CD8-positive, alpha-beta memory T cell (primary cell): ENCODE results near the gene SRPX2. TPM values are rescaled to one million over a fixed set of nuclear protein-coding genes. Genes with fewer than 3 reads are reported as not detected.

ENCODE experiments used
- CTCF ChIA-PET: fragments of 350-600 bp; sonication (Branson Sonifier 250); formaldehyde crosslinking; loops from one replicate; lab custom pipeline; 2021; ENCODE audit warnings: antibody characterized with exemption; lab: Charles Lee
- POLR2A ChIA-PET: fragments of 350-600 bp; sonication (Branson Sonifier 250); formaldehyde crosslinking; loops from one replicate; lab custom pipeline; 2021; ENCODE audit warnings: antibody characterized with exemption; lab: Charles Lee
- DNase-seq, 5 donors: peaks; one replicate each; pipeline versions ENCODE4 v3.0.0 to v3.0.0-alpha.2; 2020 to 2022; ENCODE audit warnings: mixed read lengths in 1 of 5
- H3K27ac ChIP-seq: one replicate; pipeline ENCODE4 v1.7.0; 2013; ENCODE audit warnings: low read depth, mild to moderate bottlenecking, low read length, moderate library complexity
- H3K27me3 ChIP-seq: 2 replicates; pipeline ENCODE4 v1.7.0; 2013; ENCODE audit warnings: low read length, mild to moderate bottlenecking; ENCODE audit not compliant: insufficient read depth, poor library complexity, severe bottlenecking
- H3K36me3 ChIP-seq: 2 replicates; pipeline ENCODE4 v1.7.0; 2013; ENCODE audit warnings: mild to moderate bottlenecking, low read length, moderate library complexity; ENCODE audit not compliant: insufficient read depth
- H3K4me1 ChIP-seq: 2 replicates; pipeline ENCODE4 v1.7.0; 2013; ENCODE audit warnings: mild to moderate bottlenecking, low read length, moderate library complexity; ENCODE audit not compliant: insufficient read depth
- H3K4me3 ChIP-seq: 2 replicates; pipeline ENCODE4 v1.7.0; 2013; ENCODE audit warnings: mild to moderate bottlenecking, low read length
- H3K9me3 ChIP-seq: 2 replicates; pipeline ENCODE4 v1.7.0; 2013; ENCODE audit warnings: mild to moderate bottlenecking, low read length
- H3K27ac Mint-ChIP-seq, 8 donors: one replicate each; pipeline ENCODE4 v1.8.0; 2020 to 2021; ENCODE audit warnings: mixed read lengths in 8 of 8, mild to moderate bottlenecking in 6 of 8, inconsistent platforms in 3 of 8, moderate library complexity in 3 of 8
- H3K27me3 Mint-ChIP-seq, 2 donors: one replicate each; pipeline ENCODE4 v1.8.0; 2020 to 2021; ENCODE audit warnings: mixed read lengths in 2 of 2, mild to moderate bottlenecking in 1 of 2, moderate library complexity in 1 of 2
- H3K36me3 Mint-ChIP-seq, 3 donors: one replicate each; pipeline ENCODE4 v1.8.0; 2020 to 2021; ENCODE audit warnings: mixed read lengths in 3 of 3, inconsistent platforms in 1 of 3, mild to moderate bottlenecking in 1 of 3
- H3K4me1 Mint-ChIP-seq, 3 donors: one replicate each; pipeline ENCODE4 v1.8.0; 2020 to 2021; ENCODE audit warnings: mixed read lengths in 3 of 3, inconsistent platforms in 1 of 3, mild to moderate bottlenecking in 1 of 3
- H3K4me3 Mint-ChIP-seq, 7 donors: one replicate each; pipeline ENCODE4 v1.8.0; 2020 to 2021; ENCODE audit warnings: mixed read lengths in 7 of 7, mild to moderate bottlenecking in 6 of 7, moderate library complexity in 4 of 7, inconsistent platforms in 2 of 7
- H3K9me3 Mint-ChIP-seq, 5 donors: one replicate each; pipeline ENCODE4 v1.8.0; 2020 to 2022; ENCODE audit warnings: mixed read lengths in 5 of 5, mild to moderate bottlenecking in 3 of 5, moderate library complexity in 2 of 5, inconsistent platforms in 1 of 5
- polyA plus RNA-seq: library from polyadenylated mRNA; unstranded; fragments of 300-500 nt; fragmentation: Illumina TruSeq; gene quantifications from one replicate; pipeline ENCODE4 v1.2.3, GENCODE V29; 2021
- total RNA-seq, 2 experiments: library from RNA; stranded (reverse); gene quantifications; one replicate each; pipeline ENCODE4 v1.2.3, GENCODE V29; 2021

SRPX2 gene
- total and polyA plus RNA-seq, 3 experiments from 2014 or later = not detected

DNA sequence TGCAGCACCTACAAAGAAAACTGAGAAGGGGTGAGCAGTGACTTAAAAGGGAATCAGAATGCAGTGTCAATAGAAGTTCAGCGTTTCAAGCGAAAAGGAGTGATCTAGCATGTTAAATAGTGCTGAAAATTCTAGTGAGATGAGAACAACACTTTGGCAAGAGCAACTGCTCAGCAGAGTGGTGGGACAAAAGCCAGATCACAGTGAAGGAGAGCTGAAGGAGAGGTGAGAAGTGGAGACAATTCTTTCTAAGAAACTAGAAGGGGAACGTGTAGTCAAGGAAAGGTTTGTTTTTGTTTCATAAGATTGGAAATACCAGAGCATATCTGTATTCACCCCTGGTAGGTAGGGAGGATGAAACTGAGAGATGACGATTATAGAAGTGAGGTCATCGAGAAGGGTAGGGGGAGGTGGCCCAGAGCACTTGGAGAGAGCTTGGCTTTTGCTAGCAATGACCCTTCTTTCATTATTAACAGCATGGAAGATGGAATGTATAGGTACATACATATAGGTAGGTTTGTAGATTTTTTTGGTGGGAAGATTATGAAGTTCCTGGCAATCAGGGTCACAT, 33.7 kb downstream of the SRPX2 start:
- Mint-ChIP-seq H3K4me3 (no peak overlapping the region), H3K27me3 (peaks cover 0 to 2% of the 10 kb centered on the region in 2 donors), H3K27ac (peak overlapping the region in 1 of 8 donors; percentile 7), H3K4me1 (peaks cover 12 to 14% (median 12%) of the 10 kb centered on the region in 3 donors), H3K9me3 (no peaks in the 10 kb centered on the region), H3K36me3 (no peaks in the 10 kb centered on the region)
- Histone ChIP-seq H3K36me3 (no peaks in the 10 kb centered on the region), H3K4me3 (no peak overlapping the region), H3K9me3 (no peaks in the 10 kb centered on the region), H3K27ac (no peak overlapping the region), H3K27me3 (no peaks in the 10 kb centered on the region), H3K4me1 (no peaks in the 10 kb centered on the region)
- DNase-seq = no peak
- ChIA-PET CTCF (no interaction called here), POLR2A (no interaction called here)

DNA sequence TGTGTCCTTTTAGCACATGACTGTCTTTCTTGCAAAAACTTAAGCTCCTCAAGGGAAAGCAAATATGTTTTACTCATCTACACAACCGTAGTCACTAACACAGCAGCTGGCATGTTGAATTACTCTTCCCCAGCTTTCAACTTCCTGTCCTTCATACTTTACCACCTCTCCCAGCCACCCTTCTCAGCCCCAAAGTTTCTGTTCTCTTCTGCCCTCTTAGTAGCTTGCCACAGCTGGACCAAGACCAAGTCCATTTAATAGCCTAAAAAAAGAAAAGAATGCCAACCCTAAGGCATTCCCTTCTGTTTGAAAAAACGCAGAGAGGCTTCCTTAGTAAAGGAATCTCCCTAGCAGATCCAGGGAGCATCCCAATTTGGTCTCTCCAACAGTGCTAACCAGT, 36.8 kb downstream of the SRPX2 start:
- CTCF ChIA-PET = interaction anchor here (1.4 kb wide), 1 partner anchor 10 kb away, joined by 3 read pairs; no protein-coding TSS in a partner anchor
- H3K9me3 ChIP-seq = no peaks in the 10 kb centered on the region
- H3K27me3 Mint-ChIP-seq = peaks cover 0 to 2% of the 10 kb centered on the region in 2 donors
- no peaks in the 10 kb centered on the region for H3K9me3 Mint-ChIP-seq
- no peaks in the 10 kb centered on the region for H3K4me1 ChIP-seq
- no peak overlapping the region for H3K27ac Mint-ChIP-seq
- H3K4me1 Mint-ChIP-seq = no peaks in the 10 kb centered on the region
- no peak overlapping the region for H3K4me3 Mint-ChIP-seq
- H3K27me3 ChIP-seq = no peaks in the 10 kb centered on the region
- H3K36me3 ChIP-seq = no peaks in the 10 kb centered on the region
- no peak for DNase-seq
- H3K27ac ChIP-seq = no peak overlapping the region
- POLR2A ChIA-PET = no interaction called here
- no peaks in the 10 kb centered on the region for H3K36me3 Mint-ChIP-seq
- no peak overlapping the region for H3K4me3 ChIP-seq

- Mint-ChIP-seq H3K27ac (no peak overlapping the region), H3K4me3 (no peak overlapping the region), H3K36me3 (no peaks in the 10 kb centered on the region), H3K4me1 (no peaks in the 10 kb centered on the region), H3K9me3 (no peaks in the 10 kb centered on the region), H3K27me3 (peaks cover 0 to 3% of the 10 kb centered on the region in 2 donors)
- no peaks in the 10 kb centered on the region for H3K27me3 ChIP-seq
- no peak for DNase-seq
- H3K4me1 ChIP-seq = no peaks in the 10 kb centered on the region
- H3K9me3 ChIP-seq = no peaks in the 10 kb centered on the region
- H3K4me3 ChIP-seq = no peak overlapping the region
- no peak overlapping the region for H3K27ac ChIP-seq
- POLR2A ChIA-PET = no interaction called here
- CTCF ChIA-PET = interaction anchor here (1.4 kb wide), 1 partner anchor 10 kb away, joined by 3 read pairs; no protein-coding TSS in a partner anchor
- no peaks in the 10 kb centered on the region for H3K36me3 ChIP-seq
Measured at GRCh38 chrX:100681599-100681998, 37.6 kb downstream of the SRPX2 start.

DNA sequence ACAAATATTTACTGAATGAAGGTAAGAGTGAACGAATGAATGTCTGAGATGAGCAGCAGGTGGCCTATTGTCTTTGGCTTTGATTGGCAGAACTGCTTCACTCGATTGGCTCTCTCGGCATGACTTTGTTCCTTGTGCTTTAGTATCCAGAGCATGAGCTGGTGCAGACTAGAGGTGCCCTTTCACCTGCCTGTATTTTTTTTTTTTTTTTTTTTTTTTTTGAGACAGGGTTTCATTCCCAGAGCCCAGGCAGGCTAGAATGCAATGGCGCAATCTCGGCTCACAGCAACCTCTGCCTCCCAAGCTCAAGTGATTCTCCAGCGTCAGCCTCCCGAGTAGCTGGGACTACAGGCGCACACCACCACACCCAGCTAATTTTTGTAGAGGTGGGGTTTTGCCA, 38.9 kb downstream of the SRPX2 start:
- DNase-seq = no peak
- Mint-ChIP-seq H3K27ac (peak overlapping the region in 1 of 8 donors; percentile 70), H3K9me3 (no peaks in the 10 kb centered on the region), H3K27me3 (peaks cover 0 to 3% of the 10 kb centered on the region in 2 donors), H3K4me3 (no peak overlapping the region), H3K36me3 (no peaks in the 10 kb centered on the region), H3K4me1 (peaks cover 0 to 5% (median 3%) of the 10 kb centered on the region in 3 donors)
- H3K4me3 ChIP-seq = no peak overlapping the region
- H3K9me3 ChIP-seq = no peaks in the 10 kb centered on the region
- POLR2A ChIA-PET = no interaction called here
- H3K27ac ChIP-seq = no peak overlapping the region
- H3K36me3 ChIP-seq = no peaks in the 10 kb centered on the region
- CTCF ChIA-PET = no interaction called here
- no peaks in the 10 kb centered on the region for H3K4me1 ChIP-seq
- no peaks in the 10 kb centered on the region for H3K27me3 ChIP-seq

GRCh38 chrX:100685284-100685996, 41.4 kb downstream of the SRPX2 start:
- DNase-seq = peak; percentile 17 to 51 (median 35)
- no peak overlapping the region for H3K4me3 Mint-ChIP-seq
- H3K9me3 Mint-ChIP-seq = no peaks in the 10 kb centered on the region
- Histone ChIP-seq H3K4me1 (no peaks in the 10 kb centered on the region), H3K9me3 (no peaks in the 10 kb centered on the region), H3K27ac (no peak overlapping the region), H3K4me3 (no peak overlapping the region), H3K27me3 (no peaks in the 10 kb centered on the region), H3K36me3 (no peaks in the 10 kb centered on the region)
- H3K36me3 Mint-ChIP-seq = no peaks in the 10 kb centered on the region
- CTCF ChIA-PET = interaction anchor here (1.0 to 1.3 kb wide), 4 partner anchors 22 to 597 kb away, joined by 3 read pairs; no protein-coding TSS in a partner anchor
- POLR2A ChIA-PET = no interaction called here
- no peak overlapping the region for H3K27ac Mint-ChIP-seq
- peaks cover 0 to 3% of the 10 kb centered on the region in 2 donors for H3K27me3 Mint-ChIP-seq
- H3K4me1 Mint-ChIP-seq = peaks cover 0 to 7% (median 3%) of the 10 kb centered on the region in 3 donors

- H3K4me3 Mint-ChIP-seq = no peak overlapping the region
- H3K9me3 Mint-ChIP-seq = no peaks in the 10 kb centered on the region
- peaks cover 0 to 7% (median 3%) of the 10 kb centered on the region in 3 donors for H3K4me1 Mint-ChIP-seq
- H3K4me3 ChIP-seq = no peak overlapping the region
- no peaks in the 10 kb centered on the region for H3K36me3 Mint-ChIP-seq
- no peak overlapping the region for H3K27ac Mint-ChIP-seq
- POLR2A ChIA-PET = no interaction called here
- no peak overlapping the region for H3K27ac ChIP-seq
- H3K27me3 ChIP-seq = no peaks in the 10 kb centered on the region
- CTCF ChIA-PET = interaction anchor here (1.0 to 1.3 kb wide), 4 partner anchors 23 to 597 kb away, joined by 3 read pairs; no protein-coding TSS in a partner anchor
- no peaks in the 10 kb centered on the region for H3K4me1 ChIP-seq
- no peaks in the 10 kb centered on the region for H3K36me3 ChIP-seq
- no peak for DNase-seq
- no peaks in the 10 kb centered on the region for H3K9me3 ChIP-seq
- H3K27me3 Mint-ChIP-seq = peaks cover 0 to 3% of the 10 kb centered on the region in 2 donors
Measured at GRCh38 chrX:100685997-100686305, 42.0 kb downstream of the SRPX2 start.

DNA sequence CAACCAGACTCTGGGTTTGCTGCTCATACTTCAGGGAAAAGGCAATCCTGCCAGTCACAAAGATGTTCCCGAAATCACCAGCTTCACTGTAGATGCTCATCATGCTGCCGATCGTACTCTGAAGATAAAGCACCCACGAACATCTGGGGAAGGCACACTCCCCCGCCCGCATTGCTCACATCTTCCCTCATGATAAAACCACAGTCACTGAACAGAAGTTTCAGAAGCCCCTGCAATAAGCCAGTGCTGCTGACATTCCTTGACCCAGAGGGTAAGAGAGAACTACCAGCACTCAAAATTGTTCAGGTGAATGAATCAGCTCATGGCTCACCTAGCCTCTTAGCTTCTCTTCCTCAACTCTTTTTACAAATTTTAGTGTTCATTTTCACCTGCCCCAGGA, 43.1 kb downstream of the SRPX2 start:
- H3K36me3 Mint-ChIP-seq = no peaks in the 10 kb centered on the region
- Histone ChIP-seq H3K27me3 (no peaks in the 10 kb centered on the region), H3K4me1 (no peaks in the 10 kb centered on the region), H3K9me3 (no peaks in the 10 kb centered on the region), H3K36me3 (no peaks in the 10 kb centered on the region), H3K4me3 (no peak overlapping the region), H3K27ac (no peak overlapping the region)
- H3K4me1 Mint-ChIP-seq = peaks cover 0 to 7% (median 3%) of the 10 kb centered on the region in 3 donors
- peaks cover 4% of the 10 kb centered on the region in 2 donors for H3K27me3 Mint-ChIP-seq
- no peaks in the 10 kb centered on the region for H3K9me3 Mint-ChIP-seq
- peak overlapping the region in 1 of 8 donors; percentile 67 for H3K27ac Mint-ChIP-seq
- no peak for DNase-seq
- POLR2A ChIA-PET = no interaction called here
- no peak overlapping the region for H3K4me3 Mint-ChIP-seq
- CTCF ChIA-PET = no interaction called here

DNA sequence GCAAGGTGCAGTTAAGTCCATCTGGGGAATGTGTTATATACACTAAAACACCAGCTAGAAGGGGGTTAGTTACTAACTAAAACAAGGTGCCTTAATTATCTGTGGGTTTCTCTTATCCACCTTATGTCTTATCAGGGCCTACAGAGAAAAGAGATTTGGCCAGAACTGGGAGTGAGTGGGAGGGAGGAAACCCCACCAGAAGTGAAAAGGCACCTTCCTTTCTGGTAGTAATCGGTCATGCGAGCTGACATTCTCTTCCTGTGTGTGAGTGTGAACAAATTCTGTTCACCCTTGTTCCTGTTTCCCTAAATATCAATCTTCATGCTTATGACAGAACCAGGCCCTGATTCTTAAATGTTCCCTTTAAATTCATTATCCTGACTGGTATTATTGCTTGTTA, 43.5 kb downstream of the SRPX2 start:
- H3K27me3 ChIP-seq = no peaks in the 10 kb centered on the region
- DNase-seq = no peak
- H3K36me3 ChIP-seq = no peaks in the 10 kb centered on the region
- no peaks in the 10 kb centered on the region for H3K9me3 ChIP-seq
- no peak overlapping the region for H3K27ac ChIP-seq
- H3K27ac Mint-ChIP-seq = peak overlapping the region in 2 of 8 donors; percentile 14 to 67
- CTCF ChIA-PET = interaction anchor here (1.2 kb wide), 1 partner anchor 81 kb away, joined by 3 read pairs; no protein-coding TSS in a partner anchor
- H3K4me3 Mint-ChIP-seq = no peak overlapping the region
- peaks cover 4 to 6% of the 10 kb centered on the region in 2 donors for H3K27me3 Mint-ChIP-seq
- H3K4me3 ChIP-seq = no peak overlapping the region
- no peaks in the 10 kb centered on the region for H3K36me3 Mint-ChIP-seq
- POLR2A ChIA-PET = no interaction called here
- H3K4me1 ChIP-seq = no peaks in the 10 kb centered on the region
- H3K4me1 Mint-ChIP-seq = peaks cover 0 to 7% (median 3%) of the 10 kb centered on the region in 3 donors
- H3K9me3 Mint-ChIP-seq = no peaks in the 10 kb centered on the region
